BLaER1 (cell line): ENCODE measurements around the gene C1orf21.

Experiments used
- H3K27ac ChIP-seq: shearing (Covaris generic); formaldehyde crosslinking; 2 replicates; pipeline ENCODE4 v1.8.1; 2022
- H3K27me3 ChIP-seq: shearing (Covaris generic); formaldehyde crosslinking; 2 replicates; pipeline ENCODE4 v1.8.1; 2022
- H3K36me3 ChIP-seq: shearing (Covaris generic); formaldehyde crosslinking; 2 replicates; pipeline ENCODE4 v1.8.1; 2022
- H3K4me1 ChIP-seq: shearing (Covaris generic); formaldehyde crosslinking; 2 replicates; pipeline ENCODE4 v1.8.1; 2022
- H3K4me2 ChIP-seq: shearing (Covaris generic); formaldehyde crosslinking; 2 replicates; pipeline ENCODE4 v1.8.1; 2022
- H3K4me3 ChIP-seq: shearing (Covaris generic); formaldehyde crosslinking; 2 replicates; pipeline ENCODE4 v1.8.1; 2022
- H3K9ac ChIP-seq: shearing (Covaris generic); formaldehyde crosslinking; 2 replicates; pipeline ENCODE4 v1.8.1; 2022
- H3K9me3 ChIP-seq: shearing (Covaris generic); formaldehyde crosslinking; 2 replicates; pipeline ENCODE4 v1.8.1; 2022
- H4K20me1 ChIP-seq: shearing (Covaris generic); formaldehyde crosslinking; 2 replicates; pipeline ENCODE4 v1.8.1; 2022
- Cebpa-rat ChIP-seq: shearing (Covaris generic); IDR thresholded peaks from 2 replicates; pipeline ENCODE4 v1.8.1; 2022

Gene C1orf21

DNA sequence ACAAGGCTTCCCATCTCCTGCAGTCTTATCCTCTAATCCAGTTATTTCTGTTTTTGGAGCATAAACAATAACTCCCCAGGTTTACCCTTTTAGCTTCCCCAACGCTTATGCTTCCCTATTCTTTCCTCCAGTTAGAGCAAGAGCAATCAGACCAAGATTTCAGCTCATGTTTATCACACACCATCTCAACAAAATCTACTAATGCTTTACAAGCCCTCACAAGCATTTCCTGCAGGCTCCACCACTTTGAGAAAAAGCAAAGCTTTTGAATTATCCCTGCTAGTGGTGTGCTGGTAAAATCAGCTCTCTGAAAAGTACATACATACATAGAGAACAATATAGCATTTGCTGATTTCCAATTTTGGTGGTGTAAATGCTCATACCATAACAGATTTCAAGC is 275.0 kb downstream of the C1orf21 start:
- Histone ChIP-seq H3K27me3 (no peaks in the 10 kb centered on the region), H3K4me1 (no peaks in the 10 kb centered on the region), H3K4me3 (no peak overlapping the region), H3K9ac (no peak overlapping the region), H3K9me3 (0 out of 2 replicates have a peak, but pooled peaks cover 4% of the 10 kb centered on the region), H3K27ac (no peak overlapping the region), H3K4me2 (no peak overlapping the region), H3K36me3 (no peaks in the 10 kb centered on the region), H4K20me1 (no peaks in the 10 kb centered on the region)
- TF ChIP-seq Cebpa-rat: no peak

DNA sequence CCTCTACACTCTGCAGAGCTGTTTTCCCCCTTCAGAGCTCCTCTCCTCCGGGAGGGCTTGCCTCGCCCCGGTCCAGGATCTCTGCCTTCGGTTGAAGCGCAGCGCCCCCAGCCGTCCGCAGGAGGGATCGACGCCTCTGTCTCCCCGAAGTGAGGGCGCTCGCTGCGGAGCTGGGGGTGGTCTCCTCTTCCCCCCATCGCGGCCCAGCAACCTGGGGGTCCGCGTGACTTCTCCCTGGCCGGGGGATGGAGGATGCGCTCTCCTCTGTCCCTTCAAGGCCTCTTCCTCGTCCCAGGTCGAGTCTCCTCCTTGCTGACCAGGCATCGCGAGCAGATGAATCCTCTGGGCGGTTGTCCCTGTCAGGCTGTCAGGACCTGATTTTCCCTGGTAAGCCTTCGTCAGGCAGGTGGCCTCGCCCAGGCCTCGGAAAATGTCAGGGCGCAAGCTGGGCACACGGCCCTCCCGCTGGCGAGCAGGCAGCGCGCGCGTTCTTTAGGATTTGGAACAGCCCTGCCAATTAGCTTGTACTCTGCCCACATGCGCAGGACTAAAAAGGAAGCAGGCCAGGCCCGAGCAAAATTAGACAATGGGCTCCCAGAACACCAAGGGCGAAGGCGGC is 277.3 kb downstream of the C1orf21 start:
- no peak overlapping the region for H3K9ac ChIP-seq
- H3K27me3 ChIP-seq: no peaks in the 10 kb centered on the region
- H3K4me3 ChIP-seq: no peak overlapping the region
- H3K4me1 ChIP-seq: no peaks in the 10 kb centered on the region
- TF ChIP-seq Cebpa-rat: no peak
- H3K4me2 ChIP-seq: no peak overlapping the region
- H4K20me1 ChIP-seq: no peaks in the 10 kb centered on the region
- no peaks in the 10 kb centered on the region for H3K36me3 ChIP-seq
- H3K9me3 ChIP-seq: 0 out of 2 replicates have a peak, but pooled peaks cover 4% of the 10 kb centered on the region
- no peak overlapping the region for H3K27ac ChIP-seq

DNA sequence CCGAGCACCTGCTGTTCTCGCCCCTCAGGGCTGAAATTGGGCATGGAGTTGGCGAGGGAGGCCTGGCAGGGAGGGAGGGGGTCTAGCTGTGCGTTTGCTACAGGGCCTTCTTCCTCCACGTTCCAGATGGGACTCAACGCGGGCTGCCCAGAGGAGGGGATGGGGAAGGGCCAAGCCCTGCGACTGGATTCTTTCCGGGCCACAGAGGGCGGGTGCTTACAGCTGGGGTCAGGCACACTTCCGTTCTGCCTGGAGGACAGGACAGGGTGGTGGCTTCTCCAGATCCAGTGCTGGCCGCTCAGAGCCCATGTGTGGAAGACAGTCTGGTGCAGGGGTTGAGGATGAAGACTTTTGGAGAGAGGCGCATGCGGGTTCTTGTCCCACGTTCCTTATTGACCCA is 277.8 kb downstream of the C1orf21 start:
- Histone ChIP-seq H3K27ac (no peak overlapping the region), H3K9ac (no peak overlapping the region), H3K4me1 (no peaks in the 10 kb centered on the region), H3K4me3 (no peak overlapping the region), H3K36me3 (no peaks in the 10 kb centered on the region), H3K9me3 (0 out of 2 replicates have a peak, but pooled peaks cover 4% of the 10 kb centered on the region), H4K20me1 (no peaks in the 10 kb centered on the region), H3K27me3 (no peaks in the 10 kb centered on the region), H3K4me2 (no peak overlapping the region)
- TF ChIP-seq Cebpa-rat: no peak

DNA sequence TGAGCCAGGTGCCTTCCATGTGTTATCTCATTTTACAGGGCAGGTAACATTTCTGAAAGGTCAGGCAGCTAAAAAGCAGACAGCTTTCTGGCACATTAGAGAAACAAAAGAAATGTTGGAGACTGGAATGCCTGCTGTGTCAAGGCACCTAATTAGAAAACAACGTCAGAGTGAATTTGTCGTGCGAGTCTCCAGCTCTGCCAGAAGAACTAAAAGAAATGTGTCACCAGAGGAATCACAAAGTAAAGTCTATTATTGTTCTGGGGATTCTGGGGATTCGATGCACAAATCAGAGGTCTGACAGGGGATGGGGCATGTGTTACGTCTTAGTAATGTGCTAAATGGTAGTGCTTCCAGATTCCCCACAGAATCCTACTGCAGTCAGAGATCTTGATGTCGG is 278.5 kb downstream of the C1orf21 start:
- no peaks in the 10 kb centered on the region for H3K36me3 ChIP-seq
- no peak for TF ChIP-seq Cebpa-rat
- H3K4me3 ChIP-seq: no peak overlapping the region
- H3K9ac ChIP-seq: no peak overlapping the region
- H3K27ac ChIP-seq: no peak overlapping the region
- 0 out of 2 replicates have a peak, but pooled peaks cover 4% of the 10 kb centered on the region for H3K9me3 ChIP-seq
- no peaks in the 10 kb centered on the region for H4K20me1 ChIP-seq
- no peaks in the 10 kb centered on the region for H3K4me1 ChIP-seq
- no peaks in the 10 kb centered on the region for H3K27me3 ChIP-seq
- no peak overlapping the region for H3K4me2 ChIP-seq

GRCh38 chr1:184669391-184669790 is 282.6 kb downstream of the C1orf21 start:
- Histone ChIP-seq H4K20me1 (no peaks in the 10 kb centered on the region), H3K9ac (no peak overlapping the region), H3K36me3 (no peaks in the 10 kb centered on the region), H3K4me2 (no peak overlapping the region), H3K4me1 (no peaks in the 10 kb centered on the region), H3K9me3 (no peaks in the 10 kb centered on the region), H3K27me3 (no peaks in the 10 kb centered on the region), H3K27ac (no peak overlapping the region), H3K4me3 (no peak overlapping the region)
- TF ChIP-seq Cebpa-rat: no peak

DNA sequence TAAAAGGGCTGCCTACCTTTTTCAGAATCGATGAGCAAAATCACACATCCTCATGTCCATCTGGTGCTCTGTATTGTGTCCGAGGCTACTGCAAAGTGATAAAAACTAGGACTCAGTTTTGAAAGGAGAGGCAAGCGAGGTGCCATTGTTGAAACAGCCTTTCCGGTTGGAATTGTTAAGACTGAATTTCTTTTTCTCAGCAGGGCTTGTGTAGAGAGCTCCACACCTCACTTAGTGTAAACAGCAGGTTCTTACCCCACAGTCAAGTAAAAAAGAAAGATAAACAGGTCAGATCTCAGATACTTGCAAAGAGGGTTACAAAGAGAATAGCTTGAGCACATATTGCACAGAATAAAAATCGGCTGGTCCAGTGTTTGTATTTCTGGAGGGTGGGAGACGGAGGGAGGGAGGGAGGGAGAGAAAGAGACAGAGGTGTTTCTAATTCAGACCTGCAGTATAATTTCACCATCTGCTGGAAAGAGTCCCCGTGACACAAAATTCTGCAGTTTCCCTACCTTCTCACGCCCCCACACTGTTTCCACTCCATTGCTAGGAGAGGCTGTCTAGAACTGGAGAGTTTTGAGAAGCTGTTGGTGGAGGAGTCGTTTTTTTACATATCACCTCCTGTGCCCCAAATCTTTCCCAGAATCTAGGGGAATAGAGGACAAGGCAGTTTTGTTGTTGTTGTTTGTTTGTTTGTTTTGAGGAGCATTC is 285.3 kb downstream of the C1orf21 start:
- Histone ChIP-seq H4K20me1 (no peaks in the 10 kb centered on the region), H3K9me3 (no peaks in the 10 kb centered on the region), H3K4me2 (no peak overlapping the region), H3K9ac (no peak overlapping the region), H3K4me3 (no peak overlapping the region), H3K36me3 (no peaks in the 10 kb centered on the region), H3K27me3 (no peaks in the 10 kb centered on the region), H3K4me1 (no peaks in the 10 kb centered on the region), H3K27ac (no peak overlapping the region)
- TF ChIP-seq Cebpa-rat: no peak

GRCh38 chr1:184673305-184673704 is 286.5 kb downstream of the C1orf21 start:
- no peaks in the 10 kb centered on the region for H3K4me1 ChIP-seq
- H3K4me2 ChIP-seq: no peak overlapping the region
- no peaks in the 10 kb centered on the region for H3K9me3 ChIP-seq
- TF ChIP-seq Cebpa-rat: no peak
- H3K4me3 ChIP-seq: no peak overlapping the region
- H3K27ac ChIP-seq: no peak overlapping the region
- H4K20me1 ChIP-seq: no peaks in the 10 kb centered on the region
- no peaks in the 10 kb centered on the region for H3K27me3 ChIP-seq
- H3K9ac ChIP-seq: no peak overlapping the region
- no peaks in the 10 kb centered on the region for H3K36me3 ChIP-seq

DNA sequence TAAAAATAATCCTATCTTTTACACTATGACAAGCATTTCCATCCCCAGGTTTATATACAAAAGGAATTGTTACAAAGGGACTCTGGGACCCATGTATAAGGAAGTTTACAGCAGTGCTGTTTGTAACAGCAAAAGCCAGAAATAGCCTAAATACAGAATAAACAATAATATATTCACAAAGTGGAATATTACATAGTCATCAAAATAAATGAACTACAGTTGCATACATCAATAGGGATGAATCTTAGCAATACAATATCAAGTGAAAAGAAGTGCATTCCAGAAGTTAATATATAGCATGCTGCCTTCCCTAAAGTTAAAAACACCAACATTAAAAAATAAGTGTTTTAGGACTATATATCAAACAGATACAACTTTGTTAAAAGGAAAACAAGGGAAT is 290.5 kb downstream of the C1orf21 start:
- no peaks in the 10 kb centered on the region for H3K27me3 ChIP-seq
- H3K4me2 ChIP-seq: no peak overlapping the region
- no peak overlapping the region for H3K9ac ChIP-seq
- no peaks in the 10 kb centered on the region for H3K4me1 ChIP-seq
- no peak overlapping the region for H3K27ac ChIP-seq
- no peak for TF ChIP-seq Cebpa-rat
- no peak overlapping the region for H3K4me3 ChIP-seq
- no peaks in the 10 kb centered on the region for H3K36me3 ChIP-seq
- H3K9me3 ChIP-seq: peaks cover 11% of the 10 kb centered on the region
- no peaks in the 10 kb centered on the region for H4K20me1 ChIP-seq
